Uterus (tissue), 2 donors: ENCODE results near the gene TAF8.

Experiments
- POLR2A ChIP-seq, 2 donors: fragments of 450-650 bp; IDR thresholded peaks; one replicate each; pipeline ENCODE4 v1.6.1; 2016; ENCODE audit warnings: antibody characterized with exemption in 2 of 2, mild to moderate bottlenecking in 1 of 2, moderate library complexity in 1 of 2
- TF ChIP-seq, protein P1 (sequence below), 4 experiments: fragments of 200-600 bp in 2 of 4; fragments of 450-650 bp in 2 of 4; sonication (generic) in 2 of 4; IDR thresholded peaks; one replicate each; pipeline ENCODE4 v1.5.1; 2016 to 2019; ENCODE audit warnings: antibody characterized with exemption in 4 of 4, mild to moderate bottlenecking in 2 of 4, moderate library complexity in 1 of 4

DNA sequence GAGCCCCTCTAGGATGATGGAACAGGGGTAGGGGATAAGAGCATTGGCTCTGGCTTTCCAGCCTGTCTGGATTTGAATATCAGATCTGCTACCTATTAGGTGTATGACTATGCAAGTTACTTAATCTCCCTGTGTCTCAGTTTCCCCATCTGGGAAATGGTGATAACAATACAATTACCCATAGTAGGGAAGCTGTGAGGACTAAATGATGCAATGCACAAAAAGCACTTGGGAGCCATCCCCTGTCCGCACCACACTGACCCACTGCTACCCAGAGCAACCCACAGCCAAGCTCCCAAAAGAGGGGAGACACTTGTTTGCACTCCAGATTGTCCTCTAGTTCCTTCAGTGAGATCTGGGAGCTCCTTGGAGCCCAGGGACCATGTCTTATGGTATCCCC lies 62.0 kb downstream of the TAF8 start:
- no peak for TF ChIP-seq POLR2A (IDR thresholded peaks at IDR 0.05)
- TF ChIP-seq, protein P1, sequence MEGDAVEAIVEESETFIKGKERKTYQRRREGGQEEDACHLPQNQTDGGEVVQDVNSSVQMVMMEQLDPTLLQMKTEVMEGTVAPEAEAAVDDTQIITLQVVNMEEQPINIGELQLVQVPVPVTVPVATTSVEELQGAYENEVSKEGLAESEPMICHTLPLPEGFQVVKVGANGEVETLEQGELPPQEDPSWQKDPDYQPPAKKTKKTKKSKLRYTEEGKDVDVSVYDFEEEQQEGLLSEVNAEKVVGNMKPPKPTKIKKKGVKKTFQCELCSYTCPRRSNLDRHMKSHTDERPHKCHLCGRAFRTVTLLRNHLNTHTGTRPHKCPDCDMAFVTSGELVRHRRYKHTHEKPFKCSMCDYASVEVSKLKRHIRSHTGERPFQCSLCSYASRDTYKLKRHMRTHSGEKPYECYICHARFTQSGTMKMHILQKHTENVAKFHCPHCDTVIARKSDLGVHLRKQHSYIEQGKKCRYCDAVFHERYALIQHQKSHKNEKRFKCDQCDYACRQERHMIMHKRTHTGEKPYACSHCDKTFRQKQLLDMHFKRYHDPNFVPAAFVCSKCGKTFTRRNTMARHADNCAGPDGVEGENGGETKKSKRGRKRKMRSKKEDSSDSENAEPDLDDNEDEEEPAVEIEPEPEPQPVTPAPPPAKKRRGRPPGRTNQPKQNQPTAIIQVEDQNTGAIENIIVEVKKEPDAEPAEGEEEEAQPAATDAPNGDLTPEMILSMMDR (IDR thresholded peaks at IDR 0.05) = no peak
